HG03045 (cell line): ENCODE data around the gene PCSK1.
A peak's percentile ranks its signal among the peaks of the same experiment; 100 is the strongest.
"Not testable (repeated sequence)": the region's sequence is repeated elsewhere in the genome, so short reads cannot be mapped to it uniquely, and the experiment has no call there.

ENCODE experiments used
- ATAC-seq: cut with Tn5 transposase; IDR thresholded peaks from one replicate; pipeline ENCODE4 v1.9.1; 2021; ENCODE audit warnings: mild to moderate bottlenecking, moderate library complexity; ENCODE audit not compliant: unreplicated experiment

The PCSK1 gene

DNA sequence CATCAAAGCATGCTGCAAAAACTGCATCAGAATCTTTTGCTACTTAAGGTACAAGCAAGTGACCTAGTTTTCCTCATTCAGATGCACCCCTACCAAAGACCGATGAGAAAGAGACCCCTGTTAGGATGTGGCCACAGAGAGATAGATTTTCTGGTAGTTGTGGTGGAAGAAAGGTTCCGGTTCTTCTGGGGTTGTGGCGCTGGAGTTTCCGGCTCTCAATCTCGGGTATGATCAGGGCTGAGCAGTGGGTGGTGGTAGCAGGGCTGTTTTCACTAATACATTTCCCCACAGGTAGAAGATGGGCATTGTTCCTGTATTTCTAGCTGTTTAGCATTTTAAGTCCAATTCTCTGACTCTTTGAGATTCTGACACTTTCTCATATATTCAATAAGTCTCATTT, 58.4 kb downstream of the PCSK1 start:
- ATAC-seq = no peak

DNA sequence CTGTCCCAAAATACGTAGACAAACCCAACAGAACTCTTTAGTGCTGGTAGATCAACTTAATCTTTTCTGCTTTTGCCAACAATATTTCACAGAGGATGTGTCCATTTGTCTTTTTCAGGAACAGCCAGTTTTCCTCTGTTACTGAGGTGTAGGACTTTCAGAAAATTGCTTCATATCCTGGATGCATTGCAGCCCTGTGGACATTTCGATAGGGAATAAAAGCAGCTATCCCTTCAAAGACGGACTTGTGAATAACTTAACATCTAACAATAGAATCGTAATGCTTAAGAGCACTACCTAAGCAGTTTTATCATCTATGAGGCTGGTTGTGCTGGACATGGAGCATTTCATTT, 59.7 kb downstream of the PCSK1 start:
- no peak for ATAC-seq

DNA sequence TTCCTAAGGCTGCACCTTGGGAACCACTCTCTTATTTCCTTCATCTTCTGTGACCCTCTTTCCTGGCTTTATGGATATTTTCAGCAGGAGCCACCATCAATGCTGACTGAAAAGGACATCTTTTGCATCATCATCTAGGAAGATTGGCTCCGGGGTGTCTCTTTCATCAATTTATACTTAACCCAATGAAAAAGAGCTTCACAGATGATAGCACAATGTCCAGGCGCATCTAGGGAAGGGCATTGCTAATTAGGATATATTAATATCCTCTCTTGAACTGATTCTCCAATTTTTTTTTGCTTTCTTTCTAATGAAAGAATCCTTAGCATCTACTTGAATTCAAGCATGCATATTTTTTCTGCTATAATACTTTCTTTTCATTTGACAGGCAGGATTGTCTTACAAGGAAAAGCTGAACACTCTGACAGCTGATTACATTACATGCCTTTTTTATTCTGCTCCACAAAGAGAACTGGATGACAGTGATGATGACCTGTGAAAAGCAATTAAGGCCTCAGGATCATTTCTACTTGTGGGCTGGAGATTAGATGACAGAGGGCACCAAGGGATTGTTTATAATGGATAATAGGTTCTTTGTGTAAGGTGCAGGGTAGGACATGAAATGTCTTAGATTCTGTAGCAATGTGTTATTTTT, 60.2 kb downstream of the PCSK1 start:
- ATAC-seq = no peak

DNA sequence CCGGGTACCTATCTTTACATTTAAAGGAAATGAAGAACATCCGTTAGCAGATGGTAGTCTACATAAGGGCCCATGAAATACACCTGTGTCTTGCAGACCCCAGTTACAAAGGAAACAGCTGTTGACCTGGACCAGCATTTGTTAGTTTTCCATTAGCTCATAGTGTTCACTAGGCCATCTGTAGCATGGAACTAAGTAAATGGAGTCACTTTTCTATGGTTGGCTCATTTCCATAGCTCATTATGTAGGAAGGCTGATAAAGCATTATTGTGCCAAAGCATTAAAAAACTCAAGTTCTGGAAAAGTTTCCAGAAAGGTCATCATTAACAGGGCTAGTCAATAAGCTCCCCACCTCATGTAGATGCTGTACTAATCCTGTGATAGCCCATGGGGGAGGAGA, 62.1 kb downstream of the PCSK1 start:
- ATAC-seq = no peak

DNA sequence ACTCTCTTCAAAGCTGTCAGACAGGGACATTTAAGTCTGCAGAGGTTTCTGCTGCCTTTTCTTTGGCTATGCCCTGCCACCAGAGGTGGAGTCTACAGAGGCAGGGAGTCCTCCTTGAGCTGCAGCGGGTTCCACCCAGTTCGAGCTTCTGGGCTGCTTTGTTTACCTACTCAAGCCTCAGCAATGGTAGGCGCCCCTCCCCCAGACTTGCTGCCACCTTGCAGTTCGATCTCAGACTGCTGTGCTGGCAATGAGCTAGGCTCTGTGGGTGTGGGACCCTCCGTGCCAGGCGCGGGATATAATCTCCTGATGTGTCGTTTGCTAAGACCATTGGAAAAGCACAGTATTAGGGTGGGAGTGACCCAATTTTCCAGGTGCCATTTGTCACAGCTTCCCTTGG, 65.7 kb downstream of the PCSK1 start:
- ATAC-seq = not testable (repeated sequence)

DNA sequence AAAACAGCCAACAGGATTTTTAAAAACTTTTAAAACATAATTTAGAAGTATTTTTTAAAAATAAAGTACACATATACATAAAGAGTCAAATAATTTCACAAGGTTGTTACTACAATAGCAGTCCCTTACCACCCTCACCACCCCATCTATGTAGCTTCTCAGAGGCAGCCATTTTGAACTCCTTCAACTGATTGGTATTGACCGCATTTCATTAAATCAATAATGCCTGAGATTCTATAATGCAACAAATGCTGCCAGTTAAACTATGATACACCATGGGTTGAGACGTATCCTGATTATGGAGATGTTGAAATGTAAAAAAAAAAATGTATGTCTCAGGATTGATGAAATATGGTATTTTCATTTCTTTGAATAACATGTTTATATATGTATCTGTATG, 78.8 kb downstream of the PCSK1 start:
- ATAC-seq = no peak

DNA sequence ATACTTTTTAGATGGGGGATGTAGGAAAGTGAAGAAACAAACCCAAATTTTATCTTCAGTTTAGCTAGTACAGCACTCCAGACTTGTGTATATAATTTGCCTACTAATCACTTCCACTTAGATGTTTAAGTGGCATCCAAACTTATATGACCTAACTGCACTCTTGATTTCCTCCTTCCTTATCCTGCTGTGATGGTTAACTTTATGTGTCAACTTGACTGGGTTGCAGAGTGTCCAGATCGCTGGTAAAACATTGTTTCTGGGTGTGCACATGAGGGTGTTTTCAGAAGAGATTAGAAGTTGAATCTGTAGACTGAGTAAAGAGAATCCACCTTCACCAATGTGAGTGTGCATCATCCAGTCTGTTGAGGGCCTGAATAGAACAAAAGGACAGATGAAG, 79.8 kb downstream of the PCSK1 start:
- no peak for ATAC-seq

DNA sequence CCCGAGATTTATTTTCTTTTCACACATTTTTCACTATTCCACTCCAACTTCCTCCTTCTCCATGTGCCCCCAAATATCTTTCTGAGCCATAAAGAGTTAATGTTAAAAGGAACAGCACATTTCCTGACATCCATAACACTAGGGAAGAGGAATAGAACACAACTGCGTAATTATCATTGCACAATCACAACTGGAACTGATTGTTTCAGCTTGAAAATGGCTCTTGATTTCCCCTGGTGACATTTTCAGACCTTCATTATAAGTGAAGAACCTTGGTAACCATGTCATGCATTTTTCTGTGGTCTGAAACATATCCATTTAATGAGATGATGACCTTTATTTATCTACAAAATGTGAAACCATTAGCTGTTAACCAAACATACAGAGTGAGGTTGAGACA, 82.4 kb downstream of the PCSK1 start:
- no peak for ATAC-seq

DNA sequence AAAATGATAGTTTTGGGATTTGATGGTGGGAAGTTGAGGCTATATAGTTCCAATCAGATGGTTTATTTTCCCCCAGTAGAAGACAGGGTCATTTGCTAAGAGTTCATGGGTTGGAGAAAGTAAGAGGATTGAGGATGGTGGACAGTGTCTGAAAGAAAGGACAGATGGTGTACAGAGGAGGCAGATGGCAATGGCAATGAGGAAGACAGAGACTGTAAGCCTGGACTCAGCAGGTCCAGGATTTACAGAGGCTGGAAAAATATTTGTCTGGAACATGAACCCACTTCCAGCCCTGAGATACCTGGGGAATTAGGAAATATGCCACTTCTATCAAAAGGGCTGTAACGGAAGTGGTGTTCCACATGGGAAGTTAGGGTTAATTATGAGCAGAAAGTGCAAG, 84.5 kb downstream of the PCSK1 start:
- no peak for ATAC-seq

DNA sequence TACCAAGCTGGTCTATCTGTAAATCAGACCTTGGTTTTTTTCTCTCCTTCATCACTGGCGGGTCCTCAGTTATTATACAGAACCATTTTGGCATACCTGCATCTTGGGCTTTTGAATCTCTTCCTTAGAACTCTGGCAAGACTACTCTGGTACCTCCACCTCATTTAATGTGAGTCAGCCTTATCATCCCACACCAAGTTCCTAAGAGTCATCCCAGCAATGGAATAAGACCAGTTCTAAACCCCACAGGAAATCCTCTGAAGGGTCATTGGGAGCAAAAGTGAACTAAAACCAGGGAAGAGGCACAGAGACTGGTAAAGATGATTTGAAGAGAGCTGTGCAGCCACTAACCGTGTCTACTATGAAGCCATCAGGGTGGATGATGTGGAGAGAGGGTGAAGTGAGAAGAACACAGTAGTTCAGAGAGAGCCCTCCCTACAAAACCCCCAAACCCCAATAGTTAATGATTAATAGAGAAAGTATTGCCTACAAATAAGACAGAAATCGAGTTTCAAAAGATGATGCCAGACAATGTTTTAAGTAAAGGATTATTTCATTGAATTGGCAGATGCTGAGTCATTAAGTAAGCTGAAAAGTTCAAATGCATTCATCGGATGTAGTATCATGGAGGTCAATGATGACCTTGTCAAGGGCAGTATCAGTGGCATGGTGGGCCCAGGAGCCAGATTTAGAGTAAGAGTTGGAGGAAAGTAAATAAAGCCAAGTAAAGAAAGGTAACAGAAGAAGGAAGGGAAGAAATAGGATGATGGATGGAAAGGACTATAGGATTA, 85.4 kb downstream of the PCSK1 start:
- ATAC-seq = no peak

DNA sequence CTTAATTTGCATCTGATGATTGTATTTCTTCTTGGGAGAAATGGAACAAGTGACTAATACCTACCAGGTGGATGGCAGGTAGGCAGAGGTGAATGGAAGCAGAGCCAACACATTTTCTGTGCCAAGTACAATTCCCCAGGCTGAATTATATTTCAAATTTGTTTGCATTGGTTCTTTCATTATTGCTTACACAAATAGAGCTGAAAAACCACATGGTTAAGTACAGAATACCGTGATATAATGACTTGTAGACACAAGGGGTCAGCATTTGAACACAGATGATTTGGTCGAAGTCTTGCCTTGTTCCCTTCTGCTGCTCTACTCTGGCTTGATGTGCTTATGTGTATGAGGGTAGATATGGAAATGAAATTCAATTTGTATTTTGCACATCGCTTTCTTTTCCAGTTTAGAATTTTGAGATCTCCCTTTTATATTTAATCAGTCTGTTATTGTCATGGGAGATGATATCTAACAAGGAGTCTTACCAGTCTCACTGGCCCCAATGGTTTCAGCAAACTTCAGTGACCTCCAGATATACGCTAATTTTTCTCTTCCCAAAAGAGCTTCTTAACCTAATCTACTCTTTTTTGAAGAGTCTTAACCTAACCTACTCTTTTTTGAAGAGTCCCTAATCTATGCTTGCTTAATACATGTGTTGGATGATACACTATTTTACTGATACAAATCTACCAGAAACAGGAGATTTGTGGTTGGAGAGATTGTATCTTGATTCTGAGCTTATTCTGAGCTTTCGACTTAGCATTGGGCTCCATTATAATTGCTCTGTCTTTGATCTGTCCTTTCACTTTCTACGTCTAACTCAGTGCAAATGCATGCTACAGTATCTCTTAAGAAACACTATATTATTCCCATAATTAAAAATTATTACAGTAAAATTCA, 88.1 kb downstream of the PCSK1 start:
- peak; percentile 87 for ATAC-seq

DNA sequence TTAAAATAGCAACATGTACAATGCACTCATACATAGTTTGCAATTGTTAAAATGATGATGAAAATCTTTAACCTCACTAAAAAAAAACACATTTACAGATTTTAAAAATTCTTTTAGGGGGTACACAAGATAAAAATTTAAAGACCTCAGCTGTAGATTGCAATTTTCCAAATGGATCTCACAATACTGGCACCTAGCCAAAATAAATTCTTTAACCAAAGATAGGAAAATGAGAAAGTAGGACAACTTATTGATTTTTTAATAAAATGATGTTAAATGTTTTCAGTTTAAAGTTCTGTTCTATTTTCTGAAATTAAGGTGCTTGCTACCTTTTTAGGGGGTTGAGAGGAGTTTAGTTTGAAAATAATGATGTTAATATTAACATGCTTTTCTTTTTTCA, 90.0 kb downstream of the PCSK1 start:
- ATAC-seq = no peak

DNA sequence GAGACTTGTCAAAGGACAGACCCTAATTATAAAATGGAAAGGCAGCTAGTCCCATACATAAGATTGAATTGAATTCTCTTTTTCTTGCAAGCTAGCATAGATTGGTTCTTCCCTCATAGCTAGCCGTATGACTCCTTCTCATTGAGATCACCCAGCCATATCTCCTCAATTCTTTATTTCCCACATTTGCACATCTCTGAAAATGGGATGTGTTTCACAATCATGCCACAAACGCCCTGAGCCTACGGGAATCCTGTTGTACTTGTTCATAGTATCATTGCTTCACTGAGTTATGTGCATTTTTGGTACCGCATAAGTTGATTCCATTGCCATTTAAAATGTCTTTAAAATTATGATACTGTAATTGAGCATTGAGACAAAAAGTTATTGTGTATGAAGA, 90.5 kb downstream of the PCSK1 start:
- no peak for ATAC-seq
